Fibroblast of lung (primary cell): ENCODE results near the gene MDFIC. TPM values are rescaled to one million over a fixed set of nuclear protein-coding genes. Genes with fewer than 3 reads are reported as not detected.
A peak's percentile ranks its signal among the peaks of the same experiment; 100 is the strongest.

Experiments used
- DNase-seq, 2 donors: peaks; one replicate each; pipeline versions ENCODE4 v3.0.0 to v3.0.0-alpha.2; 2010; ENCODE audit warnings: low read depth in 2 of 2
- H2AFZ ChIP-seq: 2 replicates; pipeline ENCODE4 v1.5.1; 2012; ENCODE audit warnings: low read length, control low read depth, inconsistent platforms
- H3K27ac ChIP-seq: 2 replicates; pipeline ENCODE4 v1.5.1; 2011; ENCODE audit warnings: low read length, control low read depth; ENCODE audit not compliant: insufficient read depth
- H3K27me3 ChIP-seq: 2 replicates; pipeline ENCODE4 v1.5.1; 2011; ENCODE audit warnings: mild to moderate bottlenecking, low read length; ENCODE audit not compliant: control insufficient read depth, insufficient read depth
- H3K36me3 ChIP-seq: 2 replicates; pipeline ENCODE4 v1.5.1; 2011; ENCODE audit warnings: low read length; ENCODE audit not compliant: control insufficient read depth, insufficient read depth
- H3K4me1 ChIP-seq: 2 replicates; pipeline ENCODE4 v1.5.1; 2011; ENCODE audit warnings: low read length; ENCODE audit not compliant: control insufficient read depth, insufficient read depth; ENCODE audit errors: extremely low read depth
- H3K4me2 ChIP-seq: 2 replicates; pipeline ENCODE4 v1.5.1; 2011; ENCODE audit warnings: low read length, control low read depth; ENCODE audit not compliant: insufficient read depth; ENCODE audit errors: extremely low read depth
- H3K4me3 ChIP-seq, 4 experiments: fragments of 200-600 bp in 1 of 4; sonication (generic) in 1 of 4; replicated peaks in 1 of 4; 2 replicates each; pipeline ENCODE4 v1.5.1; 2011 to 2016; ENCODE audit warnings: low read length in 4 of 4, low read depth in 3 of 4, mild to moderate bottlenecking in 3 of 4, control low read depth in 2 of 4, inconsistent platforms in 1 of 4, mixed read lengths in 1 of 4; ENCODE audit not compliant: insufficient read depth in 1 of 4; ENCODE audit errors: control extremely low read depth in 1 of 4
- H3K79me2 ChIP-seq: 2 replicates; pipeline ENCODE4 v1.5.1; 2012; ENCODE audit warnings: mild to moderate bottlenecking, low read length, inconsistent platforms; ENCODE audit not compliant: control insufficient read depth, insufficient read depth
- H3K9ac ChIP-seq: 2 replicates; pipeline ENCODE4 v1.5.1; 2011; ENCODE audit warnings: mild to moderate bottlenecking, low read length, control low read depth; ENCODE audit not compliant: insufficient read depth
- H3K9me3 ChIP-seq: 2 replicates; pipeline ENCODE4 v1.5.1; 2012; ENCODE audit warnings: low read depth, low read length; ENCODE audit not compliant: control insufficient read depth, insufficient read depth
- H4K20me1 ChIP-seq: 2 replicates; pipeline ENCODE4 v1.5.1; 2011; ENCODE audit warnings: low read length; ENCODE audit not compliant: control insufficient read depth, insufficient read depth; ENCODE audit errors: extremely low read depth
- CTCF ChIP-seq, 2 donors: IDR thresholded peaks in 1 of 2; conservative IDR thresholded peaks in 1 of 2; 1 replicate in 1 of 2; 2 replicates in 1 of 2; pipeline ENCODE4 v1.5.1; 2011 to 2012; ENCODE audit warnings: low read length in 2 of 2, control low read depth in 1 of 2, inconsistent platforms in 1 of 2, low read depth in 1 of 2, mild to moderate bottlenecking in 1 of 2
- EZH2 ChIP-seq: IDR thresholded peaks from 2 replicates; pipeline ENCODE4 v1.5.1; 2012; ENCODE audit warnings: low read length, control low read depth, mild to moderate bottlenecking; ENCODE audit errors: missing control alignments
- polyA plus RNA-seq, 2 donors: library from polyadenylated mRNA; depleted of rRNA in 1 of 2; stranded (reverse) in 1 of 2; unstranded in 1 of 2; fragments of >200 nt; gene quantifications; 2 replicates each; pipeline ENCODE4 v1.2.1, GENCODE V29; 2011 to 2012; ENCODE audit warnings: missing spikeins in 1 of 2
- total RNA-seq: library from RNA; depleted of rRNA; stranded (reverse); fragments of >200 nt; gene quantifications from 2 replicates; pipeline ENCODE4 v1.2.1, GENCODE V29; 2014

MDFIC gene
- total and polyA plus RNA-seq, 2 donors (not counting 1 experiment from before 2014, with no cell fraction given) = 38.7 to 67.4 TPM

- no peaks in the 10 kb centered on the region for H3K79me2 ChIP-seq
- no peak overlapping the region for H3K27ac ChIP-seq
- H3K9ac ChIP-seq = no peak overlapping the region
- H3K4me2 ChIP-seq = no peak overlapping the region
- H3K4me3 ChIP-seq = no peak overlapping the region
- no peaks in the 10 kb centered on the region for H3K36me3 ChIP-seq
- peak in 1 of 2 donors; percentile 33 for DNase-seq
- H3K4me1 ChIP-seq = no peaks in the 10 kb centered on the region
- H2AFZ ChIP-seq = no peak overlapping the region
- no peaks in the 10 kb centered on the region for H3K9me3 ChIP-seq
- H3K27me3 ChIP-seq = no peaks in the 10 kb centered on the region
- TF ChIP-seq EZH2 = no peak
- H4K20me1 ChIP-seq = no peaks in the 10 kb centered on the region
Measured at GRCh38 chr7:115043605-115044004, 121.7 kb downstream of the MDFIC start.

- no peak overlapping the region for H2AFZ ChIP-seq
- H3K4me3 ChIP-seq = no peak overlapping the region
- TF ChIP-seq EZH2 = no peak
- no peak for TF ChIP-seq CTCF (conservative IDR thresholded peaks at IDR 0.05 in 1 of 2, IDR thresholded peaks at IDR 0.05 in 1 of 2; ENCODE audit: low read depth in 1 of 2, low read length in 2 of 2)
- no peak overlapping the region for H3K27ac ChIP-seq
- no peaks in the 10 kb centered on the region for H3K9me3 ChIP-seq
- no peak overlapping the region for H3K9ac ChIP-seq
- H3K79me2 ChIP-seq = no peaks in the 10 kb centered on the region
- no peaks in the 10 kb centered on the region for H3K4me1 ChIP-seq
- H3K4me2 ChIP-seq = no peak overlapping the region
- no peak for DNase-seq
- no peaks in the 10 kb centered on the region for H3K36me3 ChIP-seq
- H4K20me1 ChIP-seq = no peaks in the 10 kb centered on the region
- no peaks in the 10 kb centered on the region for H3K27me3 ChIP-seq
Measured at GRCh38 chr7:115044224-115044623, 122.3 kb downstream of the MDFIC start.

GRCh38 chr7:115047958-115048720 lies 126.2 kb downstream of the MDFIC start:
- H2AFZ ChIP-seq = no peak overlapping the region
- H3K9me3 ChIP-seq = no peaks in the 10 kb centered on the region
- H3K4me2 ChIP-seq = no peak overlapping the region
- no peaks in the 10 kb centered on the region for H3K79me2 ChIP-seq
- H3K27ac ChIP-seq = no peak overlapping the region
- H3K27me3 ChIP-seq = no peaks in the 10 kb centered on the region
- DNase-seq = peak; percentile 3 to 88
- H3K36me3 ChIP-seq = no peaks in the 10 kb centered on the region
- H3K9ac ChIP-seq = no peak overlapping the region
- H3K4me1 ChIP-seq = no peaks in the 10 kb centered on the region
- H4K20me1 ChIP-seq = no peaks in the 10 kb centered on the region
- H3K4me3 ChIP-seq = no peak overlapping the region
- TF ChIP-seq CTCF (conservative IDR thresholded peaks at IDR 0.05 in 1 of 2, IDR thresholded peaks at IDR 0.05 in 1 of 2; ENCODE audit: low read depth in 1 of 2, low read length in 2 of 2) (no peak), EZH2 (no peak)
